Osteocyte (in vitro differentiated cells): ENCODE results near the gene PRKAR1B. TPM values are rescaled to one million over a fixed set of nuclear protein-coding genes. Genes with fewer than 3 reads are reported as not detected.
"Not testable (repeated sequence)": the region's sequence is repeated elsewhere in the genome, so short reads cannot be mapped to it uniquely, and the experiment has no call there.

Experiments used
- DNase-seq: peaks from one replicate; pipeline ENCODE4 v3.0.0; 2021; ENCODE audit warnings: mixed read lengths; ENCODE audit not compliant: unreplicated experiment; ENCODE audit errors: extremely low spot score
- H3K27ac Mint-ChIP-seq: one replicate; pipeline ENCODE4 v1.8.0; 2021; ENCODE audit warnings: mild to moderate bottlenecking, mixed read lengths; ENCODE audit not compliant: unreplicated experiment
- H3K27me3 Mint-ChIP-seq: one replicate; pipeline ENCODE4 v1.8.0; 2021; ENCODE audit warnings: mixed read lengths; ENCODE audit not compliant: unreplicated experiment
- H3K36me3 Mint-ChIP-seq: one replicate; pipeline ENCODE4 v1.8.0; 2021; ENCODE audit warnings: mixed read lengths; ENCODE audit not compliant: unreplicated experiment
- H3K4me1 Mint-ChIP-seq: one replicate; pipeline ENCODE4 v1.8.0; 2021; ENCODE audit warnings: mixed read lengths; ENCODE audit not compliant: unreplicated experiment
- H3K4me3 Mint-ChIP-seq: one replicate; pipeline ENCODE4 v1.8.0; 2021; ENCODE audit warnings: mild to moderate bottlenecking, moderate library complexity, mixed read lengths; ENCODE audit not compliant: unreplicated experiment
- H3K9me3 Mint-ChIP-seq: one replicate; pipeline ENCODE4 v1.8.0; 2021; ENCODE audit warnings: mixed read lengths; ENCODE audit not compliant: unreplicated experiment
- total RNA-seq: library from RNA; stranded (reverse); gene quantifications from 2 replicates; pipeline ENCODE4 v1.2.1, GENCODE V29; 2021
- TF ChIP-seq, protein P1 (sequence below): fragments of 200-600 bp; sonication (generic); IDR thresholded peaks from 2 replicates; pipeline ENCODE4 v1.5.0; 2021; ENCODE audit warnings: antibody characterized with exemption, mild to moderate bottlenecking, moderate library complexity

The PRKAR1B gene
- total RNA-seq, 1 donor from 2014 or later: 12.0 TPM

DNA sequence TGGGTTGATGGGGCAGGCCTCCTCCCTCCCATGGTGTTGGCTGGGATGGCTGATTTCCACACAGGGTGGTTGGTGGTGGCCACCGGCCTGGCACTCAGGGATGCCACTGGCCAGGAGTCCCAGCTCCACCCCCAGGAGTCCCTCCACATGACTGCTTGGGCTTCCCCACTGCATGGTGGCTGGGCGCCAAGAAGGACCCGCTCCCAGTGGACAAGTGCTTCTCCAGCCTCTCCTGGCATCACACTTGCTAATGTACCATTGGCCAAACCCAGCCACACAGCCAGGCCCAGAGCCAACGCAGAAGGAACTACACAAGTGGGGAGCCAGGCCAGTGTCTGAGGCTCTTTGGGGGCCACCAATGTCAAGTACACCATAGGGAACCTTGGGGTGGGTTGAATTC, 74.2 kb downstream of the PRKAR1B start:
- Mint-ChIP-seq H3K4me1 (no peaks in the 10 kb centered on the region), H3K36me3 (no peaks in the 10 kb centered on the region), H3K27me3 (no peaks in the 10 kb centered on the region), H3K9me3 (no peaks in the 10 kb centered on the region), H3K4me3 (no peak overlapping the region), H3K27ac (no peak overlapping the region)
- TF ChIP-seq, protein P1, sequence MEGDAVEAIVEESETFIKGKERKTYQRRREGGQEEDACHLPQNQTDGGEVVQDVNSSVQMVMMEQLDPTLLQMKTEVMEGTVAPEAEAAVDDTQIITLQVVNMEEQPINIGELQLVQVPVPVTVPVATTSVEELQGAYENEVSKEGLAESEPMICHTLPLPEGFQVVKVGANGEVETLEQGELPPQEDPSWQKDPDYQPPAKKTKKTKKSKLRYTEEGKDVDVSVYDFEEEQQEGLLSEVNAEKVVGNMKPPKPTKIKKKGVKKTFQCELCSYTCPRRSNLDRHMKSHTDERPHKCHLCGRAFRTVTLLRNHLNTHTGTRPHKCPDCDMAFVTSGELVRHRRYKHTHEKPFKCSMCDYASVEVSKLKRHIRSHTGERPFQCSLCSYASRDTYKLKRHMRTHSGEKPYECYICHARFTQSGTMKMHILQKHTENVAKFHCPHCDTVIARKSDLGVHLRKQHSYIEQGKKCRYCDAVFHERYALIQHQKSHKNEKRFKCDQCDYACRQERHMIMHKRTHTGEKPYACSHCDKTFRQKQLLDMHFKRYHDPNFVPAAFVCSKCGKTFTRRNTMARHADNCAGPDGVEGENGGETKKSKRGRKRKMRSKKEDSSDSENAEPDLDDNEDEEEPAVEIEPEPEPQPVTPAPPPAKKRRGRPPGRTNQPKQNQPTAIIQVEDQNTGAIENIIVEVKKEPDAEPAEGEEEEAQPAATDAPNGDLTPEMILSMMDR: no peak
- DNase-seq: no peak

DNA sequence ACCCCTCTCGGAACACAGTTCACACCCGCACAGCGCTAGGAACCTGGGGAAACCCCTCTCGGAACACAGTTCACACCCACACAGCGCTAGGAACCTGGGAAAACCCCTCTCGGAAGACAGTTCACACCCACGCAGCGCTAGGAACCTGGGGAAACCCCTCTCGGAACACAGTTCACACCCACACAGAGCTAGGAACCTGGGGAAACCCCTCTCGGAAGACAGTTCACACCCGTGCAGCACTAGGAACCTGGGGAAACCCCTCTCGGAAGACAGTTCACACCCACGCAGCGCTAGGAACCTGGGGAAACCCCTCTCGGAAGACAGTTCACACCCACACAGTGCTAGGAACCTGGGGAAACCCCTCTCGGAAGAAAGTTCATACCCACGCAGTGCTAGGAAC, 74.9 kb downstream of the PRKAR1B start:
- H3K27ac Mint-ChIP-seq, DNase-seq, H3K9me3 Mint-ChIP-seq, H3K27me3 Mint-ChIP-seq, H3K4me3 Mint-ChIP-seq, H3K36me3 Mint-ChIP-seq, H3K4me1 Mint-ChIP-seq: not testable (repeated sequence)

- Mint-ChIP-seq H3K36me3 (no peaks in the 10 kb centered on the region), H3K4me1 (no peaks in the 10 kb centered on the region), H3K9me3 (no peaks in the 10 kb centered on the region), H3K27me3 (no peaks in the 10 kb centered on the region), H3K27ac (no peak overlapping the region), H3K4me3 (no peak overlapping the region)
- TF ChIP-seq, protein P1: no peak
- no peak for DNase-seq
These were observed 75.9 kb downstream of the PRKAR1B start for GRCh38 chr7:651032-651728.

DNA sequence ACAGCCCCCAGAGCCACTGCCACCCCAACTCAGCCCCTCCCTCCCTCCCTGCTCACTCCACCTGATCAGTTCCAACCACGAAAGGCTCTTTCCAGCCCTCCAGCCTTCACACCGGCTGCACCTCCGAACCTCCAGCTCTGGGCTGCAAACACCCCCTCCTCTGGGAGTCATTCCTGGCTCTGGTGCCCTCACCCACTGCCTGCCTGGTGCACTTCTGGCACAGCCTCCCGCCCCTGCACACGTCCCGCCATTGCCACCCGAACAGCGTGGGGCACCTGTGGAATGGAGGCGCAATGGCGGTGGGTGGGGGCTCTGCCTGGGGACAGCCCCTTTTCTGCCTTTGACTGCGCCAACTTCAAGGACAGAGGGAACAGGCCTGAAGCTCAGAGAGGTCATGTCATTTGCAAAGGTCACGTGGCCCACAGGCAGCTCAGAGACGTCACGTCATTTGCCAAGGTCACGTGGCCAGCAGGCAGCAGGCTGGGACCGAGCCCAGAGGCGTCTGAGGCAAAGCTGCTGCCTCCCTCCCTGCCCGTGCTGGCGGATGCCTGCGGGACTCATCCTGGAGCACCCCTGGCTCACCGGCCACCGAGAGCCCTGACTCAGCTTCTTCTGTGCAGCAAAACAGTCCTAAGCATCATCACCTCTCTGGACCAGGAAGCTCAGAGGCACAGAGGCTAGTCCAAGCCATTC, 76.6 kb downstream of the PRKAR1B start:
- DNase-seq: no peak
- Mint-ChIP-seq H3K36me3 (no peaks in the 10 kb centered on the region), H3K27me3 (no peaks in the 10 kb centered on the region), H3K4me3 (no peak overlapping the region), H3K9me3 (no peaks in the 10 kb centered on the region), H3K4me1 (no peaks in the 10 kb centered on the region), H3K27ac (no peak overlapping the region)
- TF ChIP-seq, protein P1: no peak

- DNase-seq: no peak
- Mint-ChIP-seq H3K36me3 (no peaks in the 10 kb centered on the region), H3K4me1 (no peaks in the 10 kb centered on the region), H3K4me3 (no peak overlapping the region), H3K27ac (no peak overlapping the region), H3K27me3 (no peaks in the 10 kb centered on the region), H3K9me3 (no peaks in the 10 kb centered on the region)
- TF ChIP-seq, protein P1: no peak
These were observed 80.1 kb downstream of the PRKAR1B start for GRCh38 chr7:646951-647350.
